GM18498 (cell line): ENCODE results near the gene TENT4A.

Experiments used
- ATAC-seq: cut with Tn5 transposase; IDR thresholded peaks from one replicate; pipeline ENCODE4 v1.9.1; 2021; ENCODE audit warnings: mild to moderate bottlenecking, moderate library complexity; ENCODE audit not compliant: unreplicated experiment

The TENT4A gene

DNA sequence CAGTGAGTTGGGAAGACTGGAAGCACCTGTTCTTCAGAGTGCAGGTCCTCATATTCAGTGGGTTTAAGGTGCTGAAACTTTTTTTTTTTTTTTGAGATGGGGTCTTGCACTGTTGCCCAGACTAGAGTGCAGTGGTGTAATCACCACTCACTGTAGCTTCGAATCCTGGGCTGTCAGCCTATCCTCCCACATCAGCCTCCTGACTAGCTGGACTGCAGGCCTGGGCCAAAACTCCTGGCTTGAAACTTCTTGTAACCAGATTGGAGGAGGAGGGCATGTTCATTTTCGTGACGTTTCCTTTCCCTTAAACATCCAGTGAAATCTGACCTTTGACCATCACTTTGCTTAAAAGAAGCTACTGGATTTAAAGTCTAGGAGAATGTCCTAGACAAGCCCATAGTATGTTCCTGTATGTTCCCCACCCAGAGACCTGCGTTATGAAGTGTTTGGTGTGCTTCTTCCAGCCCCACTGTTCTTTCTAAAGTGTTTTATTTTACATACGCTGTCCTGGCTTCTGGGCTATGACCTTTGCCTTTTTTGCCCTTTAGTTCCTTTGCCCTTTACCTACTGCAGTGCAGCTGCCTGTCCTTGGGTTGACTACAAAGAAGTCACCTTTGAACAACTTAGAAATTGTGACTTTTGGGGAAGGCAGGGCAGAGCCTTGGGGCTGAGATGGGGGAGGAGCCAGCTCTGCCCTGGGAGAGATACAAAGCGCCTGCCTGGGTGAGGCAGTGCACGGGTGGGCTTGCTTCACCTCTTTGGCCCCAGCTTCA, 18.4 kb downstream of the TENT4A start:
- no peak for ATAC-seq

DNA sequence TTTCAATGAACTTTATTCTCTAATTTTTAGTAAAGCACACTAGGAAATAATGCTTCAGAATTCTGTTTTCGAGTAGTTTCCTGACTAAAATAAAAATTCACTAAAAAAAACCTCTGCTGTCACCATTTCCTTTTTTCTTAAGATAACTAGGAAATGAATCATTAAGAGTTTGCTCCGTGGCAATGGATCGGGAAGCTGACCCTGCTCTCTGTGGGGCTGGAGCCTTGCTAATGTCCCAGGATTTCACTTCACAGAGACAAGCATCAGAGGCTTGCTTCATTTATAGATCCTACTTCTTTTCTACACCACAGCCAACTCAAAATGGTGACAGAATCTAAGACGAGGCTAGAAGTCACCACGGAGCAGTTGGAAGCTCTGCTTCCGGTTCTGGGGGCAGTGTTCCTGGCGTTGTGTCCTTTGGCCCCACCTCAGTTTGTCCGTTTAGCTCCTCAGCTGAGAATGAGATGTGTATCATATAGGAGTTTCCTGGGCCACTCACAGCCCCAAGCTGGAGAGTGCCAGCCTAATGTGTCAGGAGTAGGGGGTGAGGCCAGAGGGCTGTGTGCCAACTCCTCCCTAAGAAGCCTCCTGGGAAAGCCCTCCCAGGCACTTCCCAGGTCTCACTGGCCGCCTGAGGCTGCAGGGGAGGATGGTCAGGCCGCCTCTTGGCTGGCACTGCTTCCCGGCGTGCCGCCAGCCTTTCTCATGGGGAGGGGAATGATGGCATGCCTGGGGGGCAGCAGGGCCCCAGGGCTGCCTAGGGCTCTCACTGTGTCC, 19.6 kb downstream of the TENT4A start:
- no peak for ATAC-seq

DNA sequence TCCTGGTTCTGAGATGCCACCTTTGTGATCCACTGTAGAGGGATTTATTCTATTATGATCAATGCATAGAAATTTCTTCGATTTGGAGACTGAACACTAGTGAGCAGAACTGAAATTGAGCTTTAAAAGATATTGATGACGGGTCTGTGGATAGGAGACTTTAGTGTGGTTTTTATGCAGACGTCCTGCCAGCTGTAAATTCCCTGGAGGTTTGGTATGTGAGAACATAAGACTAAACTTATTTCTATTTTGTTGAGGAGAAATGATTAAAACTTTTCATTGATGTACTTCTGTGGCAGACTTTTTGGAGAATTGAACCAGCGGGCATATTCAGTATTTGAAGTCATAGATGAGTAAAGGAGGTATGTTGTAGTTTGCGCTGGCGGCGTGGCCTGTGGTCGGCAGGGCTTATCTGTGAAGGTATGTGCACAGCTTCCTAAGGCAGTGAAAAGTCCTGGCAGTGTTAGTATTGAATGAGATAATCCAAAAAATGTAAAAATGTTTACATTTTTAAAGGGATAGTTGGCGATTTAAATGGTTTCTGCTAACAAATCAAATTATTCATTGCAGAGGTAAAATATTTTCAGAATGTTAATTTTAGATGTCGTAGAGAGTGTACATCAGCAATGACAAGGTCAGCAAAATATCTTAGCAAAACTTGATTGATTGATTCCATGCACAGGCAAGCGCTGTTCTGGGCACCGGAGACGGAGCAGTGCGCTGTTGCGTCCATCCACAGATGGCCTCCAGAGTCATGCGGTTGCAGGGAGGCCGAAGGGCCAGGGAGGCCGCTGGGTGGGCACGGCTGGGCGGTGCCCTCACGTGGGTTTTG, 20.4 kb downstream of the TENT4A start:
- no peak for ATAC-seq

DNA sequence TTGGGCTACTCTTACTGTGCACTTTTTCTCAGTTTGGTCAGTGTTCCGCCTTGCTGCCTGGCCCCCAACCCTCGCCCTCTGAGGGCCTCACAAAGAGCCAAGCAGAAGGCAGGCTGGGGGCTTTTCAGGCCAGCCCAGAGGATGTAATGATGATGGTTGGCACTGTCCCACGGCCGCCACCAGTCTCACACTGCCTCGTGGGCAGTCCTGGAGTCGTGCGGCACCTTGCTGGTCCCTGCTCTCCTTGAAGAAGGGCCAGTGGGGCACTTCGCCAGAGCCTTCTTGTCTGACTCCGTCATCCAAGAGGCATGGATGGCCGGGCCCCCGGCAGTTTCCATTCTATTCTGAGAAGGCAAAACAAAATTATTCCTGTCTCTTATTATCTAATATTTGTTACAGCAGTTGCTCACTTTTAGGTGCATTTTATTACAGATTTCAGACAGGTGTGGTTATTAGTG, 21.0 kb downstream of the TENT4A start:
- no peak for ATAC-seq

DNA sequence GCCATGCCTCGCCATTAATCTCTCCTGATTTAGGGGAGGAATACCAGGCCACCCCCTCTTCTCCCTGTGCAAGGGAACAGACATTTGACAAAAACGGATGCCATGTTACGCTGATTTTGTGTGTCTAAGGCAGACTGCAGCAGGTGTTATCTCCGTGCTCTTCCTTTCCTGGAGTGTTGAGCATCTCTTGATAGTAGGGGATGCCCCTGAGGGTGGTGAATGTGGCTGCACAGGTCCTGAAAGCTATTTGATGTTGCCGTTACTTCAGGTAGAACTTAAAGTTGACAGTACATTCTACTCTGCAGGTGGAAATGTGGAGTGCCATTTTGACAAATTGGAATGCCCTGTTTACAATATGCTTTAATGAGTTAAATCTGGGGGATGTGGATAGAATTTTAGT, 21.5 kb downstream of the TENT4A start:
- ATAC-seq, result peak; percentile 23

DNA sequence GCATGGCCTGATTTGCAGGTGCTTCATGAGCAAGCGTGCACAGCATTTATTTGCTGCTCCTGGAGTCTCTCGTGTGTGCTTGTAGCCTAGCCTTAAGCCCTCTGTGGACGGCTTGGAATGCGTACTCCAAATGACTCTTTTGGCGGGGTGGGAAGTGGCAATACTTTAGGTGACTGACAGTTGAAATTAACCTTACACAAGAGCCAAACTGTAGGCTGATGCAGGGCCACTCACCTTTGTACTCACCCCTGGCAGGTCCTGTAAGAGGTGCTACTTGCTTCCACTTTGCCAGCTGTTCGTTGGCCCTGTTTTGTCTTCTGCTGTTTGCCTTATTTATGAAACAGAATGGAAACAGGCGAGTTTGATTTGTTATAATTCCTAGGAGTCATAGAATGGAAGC, 22.9 kb downstream of the TENT4A start:
- ATAC-seq, result no peak

GRCh38 chr5:6736524-6737042, 23.4 kb downstream of the TENT4A start:
- no peak for ATAC-seq

- ATAC-seq, result peak; percentile 79
These were observed 24.1 kb downstream of the TENT4A start for GRCh38 chr5:6737043-6737941.

GRCh38 chr5:6739603-6740002, 26.4 kb downstream of the TENT4A start:
- ATAC-seq, result no peak

- ATAC-seq, result no peak
These were observed 27.4 kb downstream of the TENT4A start for GRCh38 chr5:6740586-6741150.

DNA sequence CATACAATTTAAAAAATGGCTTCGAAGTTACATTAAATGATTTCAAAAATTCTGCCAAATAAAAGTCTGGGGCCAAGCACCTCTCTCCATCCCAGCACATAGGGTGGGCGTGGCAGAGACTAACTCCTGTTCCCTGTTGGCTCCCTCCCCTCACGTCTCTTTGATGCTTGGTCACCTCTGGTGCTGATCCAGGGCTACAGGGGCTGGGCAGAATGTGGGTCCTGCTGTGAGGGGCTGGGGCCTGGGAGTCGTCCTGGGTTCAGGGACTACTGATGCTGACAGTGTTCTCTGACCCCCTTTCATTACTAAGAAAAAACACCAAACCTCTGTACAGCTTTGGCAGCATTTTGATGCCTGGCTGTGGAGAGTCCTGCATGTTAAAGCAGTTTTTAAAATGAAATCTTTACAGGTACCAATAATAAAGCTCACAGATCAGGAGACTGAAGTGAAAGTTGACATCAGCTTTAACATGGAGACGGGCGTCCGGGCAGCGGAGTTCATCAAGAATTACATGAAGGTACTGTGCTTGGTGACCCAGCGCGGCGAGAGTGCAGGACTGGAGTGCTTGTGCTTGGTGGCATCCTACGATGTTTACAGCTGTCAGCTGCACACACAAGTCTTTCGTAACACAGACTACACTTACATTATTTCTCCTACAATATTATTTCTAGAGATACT, 29.0 kb downstream of the TENT4A start:
- ATAC-seq, result no peak

- no peak for ATAC-seq
These were observed 29.9 kb downstream of the TENT4A start for GRCh38 chr5:6743161-6743560.

- ATAC-seq, result no peak
These were observed 31.8 kb downstream of the TENT4A start for GRCh38 chr5:6744841-6745705.

GRCh38 chr5:6745706-6746222, 32.5 kb downstream of the TENT4A start:
- ATAC-seq, result peak; percentile 76

- no peak for ATAC-seq
These were observed 33.0 kb downstream of the TENT4A start for GRCh38 chr5:6746244-6746643.

DNA sequence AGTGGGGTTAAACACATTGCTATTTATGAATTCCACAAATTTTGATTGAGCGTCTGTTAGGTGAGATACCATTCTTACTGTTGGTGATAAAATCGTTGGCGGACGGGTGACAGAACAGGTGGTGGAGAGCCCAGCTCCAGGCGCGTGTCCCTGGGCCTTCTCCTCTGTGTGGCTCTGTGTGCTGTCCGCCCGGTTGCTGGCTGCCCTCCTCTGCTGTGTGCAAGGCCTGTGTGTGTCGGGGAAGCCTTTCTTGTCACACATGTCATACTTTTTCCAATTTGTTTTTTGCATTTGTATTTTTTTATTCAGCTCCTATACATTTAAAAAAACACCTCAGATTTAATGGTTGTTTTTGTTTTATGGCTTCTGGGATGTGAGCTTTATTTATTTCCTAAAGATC, 33.9 kb downstream of the TENT4A start:
- no peak for ATAC-seq

- ATAC-seq, result no peak
These were observed 34.9 kb downstream of the TENT4A start for GRCh38 chr5:6748142-6748541.
